ENCODE data around the gene FAM174C. TPM values are rescaled to one million over a fixed set of nuclear protein-coding genes. Genes with fewer than 3 reads are reported as not detected.
A peak's percentile ranks its signal among the peaks of the same experiment; 100 is the strongest.
"Not testable (repeated sequence)": the region's sequence is repeated elsewhere in the genome, so short reads cannot be mapped to it uniquely, and the experiment has no call there.

The FAM174C gene
- polyA plus RNA-seq, 3 donors, result 25.3 to 28.7 (median 28.5) TPM

- DNase-seq, result no peak
Observed at GRCh38 chr19:1234955-1235380, 40.4 kb upstream of the FAM174C start.

GRCh38 chr19:1235625-1236538 is 39.4 kb upstream of the FAM174C start:
- DNase-seq, result no peak

GRCh38 chr19:1236576-1236975 is 38.8 kb upstream of the FAM174C start:
- DNase-seq, result no peak

GRCh38 chr19:1237027-1237659 is 38.2 kb upstream of the FAM174C start:
- no peak for DNase-seq

GRCh38 chr19:1237754-1238368 is 37.5 kb upstream of the FAM174C start, which contains the start of gene CBARP:
TSS of gene CBARP (minus strand) at chr19:1238005. CDS start at chr19:1236100, 1,905 bp downstream.
- no peak for DNase-seq

- no peak for DNase-seq
Observed at GRCh38 chr19:1238369-1239303, 36.7 kb upstream of the FAM174C start.

- DNase-seq, result no peak
Observed at GRCh38 chr19:1239420-1239795, 35.9 kb upstream of the FAM174C start.

- peak; percentile 90 for DNase-seq
Observed at GRCh38 chr19:1239796-1240737, 35.3 kb upstream of the FAM174C start.

GRCh38 chr19:1240925-1241324 is 34.4 kb upstream of the FAM174C start:
- no peak for DNase-seq

- peak; percentile 91 for DNase-seq
Observed at GRCh38 chr19:1241417-1242095, 33.8 kb upstream of the FAM174C start, which contains the start of gene ATP5F1D. TSS of gene ATP5F1D (plus strand) at chr19:1241751. CDS start at chr19:1241851, 100 bp downstream.

GRCh38 chr19:1243768-1244692 is 31.3 kb upstream of the FAM174C start:
- DNase-seq, result no peak

- no peak for DNase-seq
Observed at GRCh38 chr19:1244693-1245451, 30.5 kb upstream of the FAM174C start.

- no peak for DNase-seq
Observed at GRCh38 chr19:1245494-1246264, 29.7 kb upstream of the FAM174C start.

- DNase-seq, result not testable (repeated sequence)
Observed at GRCh38 chr19:1246265-1247087, 28.9 kb upstream of the FAM174C start.

GRCh38 chr19:1247748-1248138 is 27.6 kb upstream of the FAM174C start:
- no peak for DNase-seq

All from renal pelvis (tissue), 4 donors.